ENCODE measurements around the gene NCOA1. TPM values are rescaled to one million over a fixed set of nuclear protein-coding genes. Genes with fewer than 3 reads are reported as not detected.

Gene NCOA1

Small RNAs within 50 kb of the gene (small RNA-seq; reads per million reads assigned to genes)
- gene RNA5SP88 (ENCODE audit: insufficient read depth) (not detected), gene RNU6-936P (ENCODE audit: insufficient read depth) (not detected)
